ENCODE measurements around the gene TXK. TPM values are rescaled to one million over a fixed set of nuclear protein-coding genes. Genes with fewer than 3 reads are reported as not detected.

The TXK gene
- total RNA-seq, 4 donors from 2014 or later: 2.6 to 10.0 (median 6.8) TPM

DNA sequence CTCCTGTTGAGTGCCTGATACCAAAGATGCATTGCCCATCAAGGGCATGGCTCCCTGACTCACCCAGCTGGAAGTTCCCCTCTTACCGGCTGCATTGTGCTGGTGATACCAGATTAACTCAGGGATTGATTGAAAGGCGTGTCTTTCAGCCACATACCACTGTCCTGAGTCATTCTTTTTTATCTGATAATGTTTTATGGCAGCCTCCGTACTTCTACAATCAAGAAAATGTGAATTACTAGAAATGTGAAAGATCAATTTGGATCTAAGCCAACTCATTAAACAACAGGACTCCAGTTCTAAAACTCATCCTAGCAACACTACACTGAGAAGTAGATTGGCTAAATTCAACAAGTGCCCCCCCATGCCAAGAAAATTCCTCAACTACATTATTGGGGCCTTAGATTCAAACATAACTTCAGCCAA, 40.0 kb downstream of the TXK start:
- Histone ChIP-seq H3K27me3 (no peaks in the 10 kb centered on the region), H3K36me3 (no peaks in the 10 kb centered on the region), H3K27ac (no peak overlapping the region), H3K4me3 (no peak overlapping the region), H3K4me1 (no peaks in the 10 kb centered on the region), H3K9me3 (no peaks in the 10 kb centered on the region)
- 35 to 48% methylated on average over 3 of the region's 3 CpGs for WGBS, 2 donors (ENCODE audit: low coverage in 1 of 2)
- DNase-seq: peak; percentile 68
- intact Hi-C loops (cut with DNase I; ENCODE audit: low total_unique reads) (no loop called here), in situ Hi-C loops (cut with MboI; ENCODE audit: low pct_ligation_motif_present in 1 of 4, low pct_unique_long_range_greater_than_20kb in 1 of 4, low sequenced_read_pairs in 3 of 4) (no loop called here)
- peak in 1 of 3 donors; percentile 19 for TF ChIP-seq POLR2AphosphoS5 (IDR thresholded peaks at IDR 0.05)
- no peak for TF ChIP-seq POLR2A (IDR thresholded peaks at IDR 0.05)
- no peak for TF ChIP-seq EP300 (IDR thresholded peaks at IDR 0.05; ENCODE audit: low read depth)
- TF ChIP-seq, protein P1, sequence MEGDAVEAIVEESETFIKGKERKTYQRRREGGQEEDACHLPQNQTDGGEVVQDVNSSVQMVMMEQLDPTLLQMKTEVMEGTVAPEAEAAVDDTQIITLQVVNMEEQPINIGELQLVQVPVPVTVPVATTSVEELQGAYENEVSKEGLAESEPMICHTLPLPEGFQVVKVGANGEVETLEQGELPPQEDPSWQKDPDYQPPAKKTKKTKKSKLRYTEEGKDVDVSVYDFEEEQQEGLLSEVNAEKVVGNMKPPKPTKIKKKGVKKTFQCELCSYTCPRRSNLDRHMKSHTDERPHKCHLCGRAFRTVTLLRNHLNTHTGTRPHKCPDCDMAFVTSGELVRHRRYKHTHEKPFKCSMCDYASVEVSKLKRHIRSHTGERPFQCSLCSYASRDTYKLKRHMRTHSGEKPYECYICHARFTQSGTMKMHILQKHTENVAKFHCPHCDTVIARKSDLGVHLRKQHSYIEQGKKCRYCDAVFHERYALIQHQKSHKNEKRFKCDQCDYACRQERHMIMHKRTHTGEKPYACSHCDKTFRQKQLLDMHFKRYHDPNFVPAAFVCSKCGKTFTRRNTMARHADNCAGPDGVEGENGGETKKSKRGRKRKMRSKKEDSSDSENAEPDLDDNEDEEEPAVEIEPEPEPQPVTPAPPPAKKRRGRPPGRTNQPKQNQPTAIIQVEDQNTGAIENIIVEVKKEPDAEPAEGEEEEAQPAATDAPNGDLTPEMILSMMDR (IDR thresholded peaks at IDR 0.05): no peak

DNA sequence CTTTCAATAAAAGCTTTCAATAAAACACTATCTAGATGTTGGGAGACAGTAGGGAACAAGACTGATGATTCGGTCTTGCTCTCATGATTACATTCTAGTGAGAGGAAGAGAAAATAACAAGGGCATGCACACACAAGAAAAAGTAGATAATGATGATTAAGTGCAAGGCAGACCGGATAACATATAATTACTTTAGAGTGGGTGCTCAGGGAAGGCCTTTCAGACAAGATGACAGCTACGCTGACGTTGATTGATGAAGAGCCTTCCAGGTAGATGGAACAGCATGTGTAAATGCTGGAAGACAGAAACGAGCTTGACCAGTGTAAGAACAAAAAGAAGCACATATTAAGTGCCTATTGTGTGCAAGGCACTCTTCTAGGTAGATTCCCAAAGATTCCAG, 43.4 kb downstream of the TXK start:
- in situ Hi-C loops (cut with MboI; ENCODE audit: low pct_ligation_motif_present in 1 of 4, low pct_unique_long_range_greater_than_20kb in 1 of 4, low sequenced_read_pairs in 3 of 4): no loop called here
- intact Hi-C loops (cut with DNase I; ENCODE audit: low total_unique reads): no loop called here
- TF ChIP-seq EP300 (IDR thresholded peaks at IDR 0.05; ENCODE audit: low read depth) (no peak), POLR2A (IDR thresholded peaks at IDR 0.05) (no peak), POLR2AphosphoS5 (IDR thresholded peaks at IDR 0.05) (no peak)
- TF ChIP-seq, protein P1 (IDR thresholded peaks at IDR 0.05): no peak
- H3K27ac ChIP-seq: no peak overlapping the region
- H3K4me1 ChIP-seq: no peaks in the 10 kb centered on the region
- 81 to 82% methylated on average over 5 of the region's 5 CpGs for WGBS, 2 donors (ENCODE audit: low coverage in 1 of 2)
- H3K27me3 ChIP-seq: no peaks in the 10 kb centered on the region
- no peak for DNase-seq
- no peak overlapping the region for H3K4me3 ChIP-seq
- H3K9me3 ChIP-seq: no peaks in the 10 kb centered on the region
- no peaks in the 10 kb centered on the region for H3K36me3 ChIP-seq

DNA sequence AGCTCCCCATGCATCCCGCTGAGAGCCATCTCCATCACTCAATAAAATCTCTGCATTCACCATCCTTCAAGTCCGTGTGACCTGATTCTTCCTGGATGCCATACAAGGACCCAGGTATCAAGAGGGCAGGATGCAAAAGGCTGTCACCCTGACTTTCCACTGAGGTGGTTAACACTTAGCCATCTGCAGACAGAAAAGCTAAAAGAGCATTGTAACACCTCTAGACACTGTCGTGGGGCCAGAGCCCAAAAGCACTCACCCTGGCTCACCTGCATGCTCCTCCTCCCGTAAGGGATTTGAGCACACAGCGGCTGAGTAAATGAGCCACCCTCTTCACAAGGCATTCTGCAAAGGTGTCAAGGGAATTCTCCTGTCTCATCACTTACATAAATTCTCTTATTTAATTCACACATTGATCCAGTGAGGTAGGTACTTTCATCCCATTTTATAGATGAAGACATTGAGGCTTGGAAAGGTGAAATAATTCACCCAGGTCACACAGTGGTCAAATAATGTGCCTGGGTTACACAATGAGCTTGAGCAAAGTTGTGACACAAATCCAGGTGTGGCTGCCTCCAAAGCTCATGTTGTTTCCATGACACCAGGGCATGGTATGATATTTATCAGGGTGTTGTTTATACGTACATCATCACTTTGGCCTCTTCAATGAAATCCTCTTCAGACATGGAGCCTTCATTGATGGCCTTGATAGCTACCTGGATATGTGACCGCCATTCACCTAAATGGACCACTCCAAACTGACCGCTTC, 48.0 kb downstream of the TXK start:
- H3K9me3 ChIP-seq: no peaks in the 10 kb centered on the region
- DNase-seq: no peak
- intact Hi-C loops (cut with DNase I; ENCODE audit: low total_unique reads) (loop anchor here (10.0 kb wide), 2 partner anchors 81 to 161 kb away; no protein-coding TSS in a partner anchor), in situ Hi-C loops (cut with MboI; ENCODE audit: low pct_ligation_motif_present in 1 of 4, low pct_unique_long_range_greater_than_20kb in 1 of 4, low sequenced_read_pairs in 3 of 4) (loop anchor here in 1 of 4 donors (10.0 kb wide), 1 partner anchor 51 kb away; no protein-coding TSS in a partner anchor)
- TF ChIP-seq EP300 (IDR thresholded peaks at IDR 0.05; ENCODE audit: low read depth): no peak
- TF ChIP-seq POLR2A (IDR thresholded peaks at IDR 0.05): no peak
- TF ChIP-seq POLR2AphosphoS5 (IDR thresholded peaks at IDR 0.05): no peak
- TF ChIP-seq, protein P1 (IDR thresholded peaks at IDR 0.05): no peak
- H3K4me1 ChIP-seq: no peaks in the 10 kb centered on the region
- H3K4me3 ChIP-seq: no peak overlapping the region
- WGBS, 2 donors (ENCODE audit: low coverage in 1 of 2): 58 to 67% methylated on average over 4 to 8 of the region's 8 CpGs
- no peaks in the 10 kb centered on the region for H3K27me3 ChIP-seq
- no peak overlapping the region for H3K27ac ChIP-seq
- no peaks in the 10 kb centered on the region for H3K36me3 ChIP-seq

DNA sequence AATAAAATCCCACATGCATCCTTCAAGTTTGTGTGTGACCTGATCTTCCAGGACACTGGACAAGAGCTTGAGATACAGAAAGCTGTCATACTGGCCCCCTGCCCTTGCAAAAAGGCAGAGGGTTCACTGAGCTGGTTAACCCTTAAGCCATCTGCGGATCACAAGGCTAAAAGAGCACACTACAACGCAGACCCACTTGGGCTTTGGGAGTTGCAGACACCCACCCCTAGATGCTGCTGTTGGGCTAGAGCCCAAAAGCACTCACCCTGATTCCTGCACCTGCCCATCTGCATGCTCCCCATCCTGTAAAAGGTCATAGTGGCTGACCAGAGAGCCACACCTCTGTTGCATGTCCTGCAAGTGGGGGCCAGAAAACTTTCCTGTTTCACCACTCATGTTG, 51.1 kb downstream of the TXK start:
- 86% methylated on average over 1 of the region's 2 CpGs; no CpG with 5 or more reads in 1 of the 2 donors for WGBS, 2 donors (ENCODE audit: low coverage in 1 of 2)
- intact Hi-C loops (cut with DNase I; ENCODE audit: low total_unique reads): loop anchor here (10.0 kb wide), 2 partner anchors 78 to 158 kb away; no protein-coding TSS in a partner anchor
- no peaks in the 10 kb centered on the region for H3K9me3 ChIP-seq
- no peak for DNase-seq
- H3K27me3 ChIP-seq: no peaks in the 10 kb centered on the region
- H3K27ac ChIP-seq: no peak overlapping the region
- H3K4me1 ChIP-seq: peaks cover 0 to 5% (median 0%) of the 10 kb centered on the region in 4 donors
- in situ Hi-C loops (cut with MboI; ENCODE audit: low pct_ligation_motif_present in 1 of 4, low pct_unique_long_range_greater_than_20kb in 1 of 4, low sequenced_read_pairs in 3 of 4): loop anchor here in 1 of 4 donors (10.0 kb wide), 1 partner anchor 48 kb away; no protein-coding TSS in a partner anchor
- no peak overlapping the region for H3K4me3 ChIP-seq
- H3K36me3 ChIP-seq: no peaks in the 10 kb centered on the region
- TF ChIP-seq, protein P1 (IDR thresholded peaks at IDR 0.05): no peak
- TF ChIP-seq POLR2A (IDR thresholded peaks at IDR 0.05): no peak
- no peak for TF ChIP-seq POLR2AphosphoS5 (IDR thresholded peaks at IDR 0.05)
- TF ChIP-seq EP300 (IDR thresholded peaks at IDR 0.05; ENCODE audit: low read depth): no peak
